ENCODE results near the gene EPHB3. TPM values are rescaled to one million over a fixed set of nuclear protein-coding genes. Genes with fewer than 3 reads are reported as not detected.

EPHB3 gene
- total RNA-seq, 2 donors from 2014 or later = 7.9 to 10.1 TPM

GRCh38 chr3:184588776-184589175, 27.2 kb downstream of the EPHB3 start:
- no peaks in the 10 kb centered on the region for H3K4me1 ChIP-seq
- intact Hi-C loops (cut with DNase I) = no loop called here
- no peak overlapping the region for H3K4me3 ChIP-seq
- no peaks in the 10 kb centered on the region for H3K9me3 ChIP-seq
- ATAC-seq = no peak
- no peak for DNase-seq
- no peaks in the 10 kb centered on the region for H3K36me3 ChIP-seq (replicated peaks in 1 of 2; ENCODE audit: insufficient read depth in 1 of 2, low read depth in 2 of 2)
- WGBS, 2 donors = 86 to 87% methylated on average over 4 of the region's 4 CpGs
- no peak overlapping the region for H3K27ac ChIP-seq
- no peaks in the 10 kb centered on the region for H3K27me3 ChIP-seq
- TF ChIP-seq CTCF (IDR thresholded peaks at IDR 0.05) = no peak
- no peak for TF ChIP-seq POLR2A (IDR thresholded peaks at IDR 0.05)

- intact Hi-C loops (cut with DNase I) = no loop called here
- Histone ChIP-seq H3K27ac (no peak overlapping the region), H3K4me1 (no peaks in the 10 kb centered on the region), H3K36me3 (replicated peaks in 1 of 2; ENCODE audit: insufficient read depth in 1 of 2, low read depth in 2 of 2) (no peaks in the 10 kb centered on the region), H3K9me3 (no peaks in the 10 kb centered on the region), H3K27me3 (no peaks in the 10 kb centered on the region), H3K4me3 (no peak overlapping the region)
- DNase-seq (no peak), ATAC-seq (no peak)
- WGBS, 2 donors = 34 to 53% methylated on average over 5 to 6 of the region's 6 CpGs
- TF ChIP-seq POLR2A (IDR thresholded peaks at IDR 0.05) = no peak
- no peak for TF ChIP-seq CTCF (IDR thresholded peaks at IDR 0.05)
Measured at GRCh38 chr3:184590795-184591194, 29.2 kb downstream of the EPHB3 start.

GRCh38 chr3:184591789-184592188, 30.2 kb downstream of the EPHB3 start:
- Histone ChIP-seq H3K27me3 (no peaks in the 10 kb centered on the region), H3K27ac (no peak overlapping the region), H3K36me3 (replicated peaks in 1 of 2; ENCODE audit: insufficient read depth in 1 of 2, low read depth in 2 of 2) (no peaks in the 10 kb centered on the region), H3K4me3 (no peak overlapping the region), H3K4me1 (no peaks in the 10 kb centered on the region), H3K9me3 (no peaks in the 10 kb centered on the region)
- intact Hi-C loops (cut with DNase I) = no loop called here
- ATAC-seq (no peak), DNase-seq (no peak)
- no peak for TF ChIP-seq POLR2A (IDR thresholded peaks at IDR 0.05)
- no peak for TF ChIP-seq CTCF (IDR thresholded peaks at IDR 0.05)
- WGBS, 2 donors = 95 to 96% methylated on average over 4 to 6 of the region's 6 CpGs

- Histone ChIP-seq H3K4me1 (peaks cover 5% of the 10 kb centered on the region), H3K36me3 (replicated peaks in 1 of 2; ENCODE audit: insufficient read depth in 1 of 2, low read depth in 2 of 2) (no peaks in the 10 kb centered on the region), H3K4me3 (no peak overlapping the region), H3K27ac (no peak overlapping the region), H3K9me3 (no peaks in the 10 kb centered on the region), H3K27me3 (no peaks in the 10 kb centered on the region)
- intact Hi-C loops (cut with DNase I) = no loop called here
- 84 to 92% methylated on average over 11 to 17 of the region's 17 CpGs for WGBS, 2 donors
- ATAC-seq = peak; percentile 10
- DNase-seq = no peak
- TF ChIP-seq POLR2A (IDR thresholded peaks at IDR 0.05) (no peak), CTCF (IDR thresholded peaks at IDR 0.05) (no peak)
Measured at GRCh38 chr3:184592371-184593219, 31.0 kb downstream of the EPHB3 start.
